CD14-positive monocyte (primary cell): ENCODE measurements around the gene METTL25. TPM values are rescaled to one million over a fixed set of nuclear protein-coding genes. Genes with fewer than 3 reads are reported as not detected.
A peak's percentile ranks its signal among the peaks of the same experiment; 100 is the strongest.

Experiments used
- DNase-seq, 3 donors: peaks; one replicate each; pipeline ENCODE4 v3.0.0-alpha.2; 2011 to 2022
- H2AFZ ChIP-seq: 2 replicates; pipeline ENCODE4 v1.6.0; 2012; ENCODE audit warnings: mild to moderate bottlenecking, low read depth, low read length, inconsistent platforms; ENCODE audit not compliant: insufficient read depth, poor library complexity, severe bottlenecking
- H3K27ac ChIP-seq, 2 donors: 1 replicate in 1 of 2; 2 replicates in 1 of 2; pipeline ENCODE4 v1.5.1; 2012 to 2013; ENCODE audit warnings: low read length in 2 of 2, control low read depth in 1 of 2, inconsistent platforms in 1 of 2, low read depth in 1 of 2, mild to moderate bottlenecking in 1 of 2
- H3K27me3 ChIP-seq, 2 donors: one replicate each; pipeline versions ENCODE4 v1.6.0 to v1.6.1; 2011 to 2013; ENCODE audit warnings: low read length in 2 of 2; ENCODE audit not compliant: control insufficient read depth in 2 of 2, insufficient read depth in 2 of 2
- H3K36me3 ChIP-seq, 2 donors: replicated peaks in 1 of 2; 1 replicate in 1 of 2; 2 replicates in 1 of 2; pipeline versions ENCODE4 v1.5.1 to v1.6.1; 2012 to 2013; ENCODE audit warnings: low read length in 2 of 2, control low read depth in 1 of 2, inconsistent platforms in 1 of 2, mild to moderate bottlenecking in 1 of 2; ENCODE audit not compliant: insufficient read depth in 2 of 2, control insufficient read depth in 1 of 2
- H3K4me1 ChIP-seq, 2 donors: 1 replicate in 1 of 2; 2 replicates in 1 of 2; pipeline versions ENCODE4 v1.5.1 to v1.6.1; 2012 to 2013; ENCODE audit warnings: low read length in 2 of 2, control low read depth in 1 of 2, inconsistent platforms in 1 of 2, mild to moderate bottlenecking in 1 of 2, moderate library complexity in 1 of 2; ENCODE audit not compliant: insufficient read depth in 2 of 2, control insufficient read depth in 1 of 2
- H3K4me2 ChIP-seq: replicated peaks from 2 replicates; pipeline ENCODE3; 2012; ENCODE audit warnings: low read length, moderate library complexity, mild to moderate bottlenecking; ENCODE audit not compliant: poor library complexity, severe bottlenecking; ENCODE audit errors: extremely low read depth
- H3K4me3 ChIP-seq, 3 experiments: fragments of 200-600 bp in 1 of 3; sonication (generic) in 1 of 3; replicated peaks in 1 of 3; 1 replicate in 2 of 3; 2 replicates in 1 of 3; pipeline ENCODE4 v1.5.1; 2011 to 2013; ENCODE audit warnings: low read length in 3 of 3, mild to moderate bottlenecking in 3 of 3, control low read depth in 2 of 3, low read depth in 2 of 3, inconsistent platforms in 1 of 3, moderate library complexity in 1 of 3
- H3K79me2 ChIP-seq: 2 replicates; pipeline ENCODE4 v1.6.0; 2012; ENCODE audit warnings: mild to moderate bottlenecking, control low read depth, inconsistent platforms, low read length, moderate library complexity; ENCODE audit not compliant: insufficient read depth
- H3K9ac ChIP-seq: 2 replicates; pipeline ENCODE4 v1.6.0; 2017; ENCODE audit warnings: low read length, mild to moderate bottlenecking; ENCODE audit not compliant: insufficient read depth, poor library complexity, severe bottlenecking
- H3K9me3 ChIP-seq, 2 donors: replicated peaks in 1 of 2; 1 replicate in 1 of 2; 2 replicates in 1 of 2; pipeline versions ENCODE4 v1.5.1 to v1.6.1; 2012 to 2013; ENCODE audit warnings: low read length in 2 of 2, control low read depth in 1 of 2; ENCODE audit not compliant: control insufficient read depth in 1 of 2, insufficient read depth in 1 of 2
- H4K20me1 ChIP-seq: 2 replicates; pipeline ENCODE4 v1.6.0; 2012; ENCODE audit warnings: mild to moderate bottlenecking, low read length, control low read depth, moderate library complexity; ENCODE audit not compliant: insufficient read depth
- H3K27ac Mint-ChIP-seq, 7 donors: one replicate each; pipeline ENCODE4 v1.8.0; 2020; ENCODE audit warnings: mild to moderate bottlenecking in 7 of 7, mixed read lengths in 7 of 7, moderate library complexity in 6 of 7, inconsistent platforms in 2 of 7
- H3K27me3 Mint-ChIP-seq, 3 donors: one replicate each; pipeline ENCODE4 v1.8.0; 2021 to 2022; ENCODE audit warnings: low read depth in 3 of 3, mild to moderate bottlenecking in 3 of 3, mixed read lengths in 3 of 3, moderate library complexity in 3 of 3, inconsistent platforms in 1 of 3
- H3K36me3 Mint-ChIP-seq, 2 donors: one replicate each; pipeline ENCODE4 v1.8.0; 2020; ENCODE audit warnings: mixed read lengths in 2 of 2, inconsistent platforms in 1 of 2, mild to moderate bottlenecking in 1 of 2
- H3K4me1 Mint-ChIP-seq: one replicate; pipeline ENCODE4 v1.8.0; 2020; ENCODE audit warnings: mild to moderate bottlenecking, mixed read lengths
- H3K4me3 Mint-ChIP-seq, 2 donors: one replicate each; pipeline ENCODE4 v1.8.0; 2020; ENCODE audit warnings: mild to moderate bottlenecking in 2 of 2, mixed read lengths in 2 of 2, moderate library complexity in 1 of 2
- H3K9me3 Mint-ChIP-seq, 7 donors: one replicate each; pipeline ENCODE4 v1.8.0; 2020 to 2022; ENCODE audit warnings: mixed read lengths in 7 of 7, mild to moderate bottlenecking in 6 of 7, moderate library complexity in 6 of 7, inconsistent platforms in 2 of 7
- WGBS: methylation state at CpG from one replicate; pipeline ENCODE4 v1.1.5; 2013; ENCODE audit warnings: missing lambda C conversion rate; ENCODE audit not compliant: insufficient coverage; 5-methylcytosine and 5-hydroxymethylcytosine counted together
- intact Hi-C, 2 donors: fragments of 100-400 bp; cut with micrococcal nuclease; formaldehyde crosslinking; loops; one replicate each; pipeline versions ENCODE4 v1.15.0 to v1.15.1; 2023
- polyA plus RNA-seq, 3 donors: library from polyadenylated mRNA; depleted of rRNA in 1 of 3; unstranded in 2 of 3; stranded (reverse) in 1 of 3; fragments of 300-500 nt in 2 of 3; fragments of >200 nt in 1 of 3; fragmentation: Illumina TruSeq in 2 of 3; gene quantifications; 1 replicate in 2 of 3; 2 replicates in 1 of 3; pipeline ENCODE4 v1.2.3, GENCODE V29; 2012 to 2021
- TF ChIP-seq, protein P1 (sequence below): fragments of 200-600 bp; IDR thresholded peaks from one replicate; pipeline ENCODE4 v1.8.0; 2022; ENCODE audit warnings: antibody characterized with exemption, mild to moderate bottlenecking

METTL25 gene
- polyA plus RNA-seq, 3 donors, result 7.0 to 12.2 (median 8.1) TPM

DNA sequence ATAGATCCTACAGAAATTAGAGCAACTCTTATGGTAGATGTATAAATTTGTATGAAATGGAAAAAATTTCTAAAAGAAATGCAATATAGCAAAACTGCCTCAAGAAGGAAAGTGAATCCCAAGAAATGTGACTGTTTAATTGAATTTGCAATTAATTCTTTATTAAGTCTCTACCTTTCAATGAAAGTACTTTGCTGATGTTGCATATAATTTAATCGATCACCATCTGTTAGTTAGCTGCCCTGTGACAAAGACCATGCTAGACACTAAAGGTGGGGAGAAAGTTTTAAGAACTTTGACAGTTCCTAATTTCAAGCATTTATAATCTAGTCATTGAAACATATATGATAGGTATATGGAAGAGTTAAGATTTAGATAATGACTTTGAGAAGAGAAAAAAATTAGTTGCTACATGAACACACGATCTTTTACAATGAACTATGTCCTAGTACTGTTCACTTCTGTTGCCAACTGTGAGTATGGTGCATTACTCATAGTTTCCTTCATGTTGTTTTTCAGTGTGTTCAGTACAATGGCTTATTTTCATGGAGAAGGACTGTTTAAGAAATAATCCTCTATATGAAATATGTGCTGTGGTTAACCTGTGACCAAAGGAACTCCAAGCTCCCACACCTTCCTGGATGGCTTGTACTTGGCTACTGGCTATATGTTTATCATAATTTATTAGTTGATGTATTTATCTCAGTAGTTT lies 128.4 kb downstream of the METTL25 start:
- no peak overlapping the region for H3K4me3 Mint-ChIP-seq
- H3K79me2 ChIP-seq, result no peaks in the 10 kb centered on the region
- no peak overlapping the region for H3K4me2 ChIP-seq
- no peaks in the 10 kb centered on the region for H3K27me3 Mint-ChIP-seq
- no peak overlapping the region for H3K4me3 ChIP-seq
- no peak overlapping the region for H3K9ac ChIP-seq
- H4K20me1 ChIP-seq, result no peaks in the 10 kb centered on the region
- no peaks in the 10 kb centered on the region for H3K36me3 ChIP-seq
- H3K27ac ChIP-seq, result no peak overlapping the region
- DNase-seq, result no peak
- H2AFZ ChIP-seq, result no peak overlapping the region
- H3K27me3 ChIP-seq, result no peaks in the 10 kb centered on the region
- TF ChIP-seq, protein P1, sequence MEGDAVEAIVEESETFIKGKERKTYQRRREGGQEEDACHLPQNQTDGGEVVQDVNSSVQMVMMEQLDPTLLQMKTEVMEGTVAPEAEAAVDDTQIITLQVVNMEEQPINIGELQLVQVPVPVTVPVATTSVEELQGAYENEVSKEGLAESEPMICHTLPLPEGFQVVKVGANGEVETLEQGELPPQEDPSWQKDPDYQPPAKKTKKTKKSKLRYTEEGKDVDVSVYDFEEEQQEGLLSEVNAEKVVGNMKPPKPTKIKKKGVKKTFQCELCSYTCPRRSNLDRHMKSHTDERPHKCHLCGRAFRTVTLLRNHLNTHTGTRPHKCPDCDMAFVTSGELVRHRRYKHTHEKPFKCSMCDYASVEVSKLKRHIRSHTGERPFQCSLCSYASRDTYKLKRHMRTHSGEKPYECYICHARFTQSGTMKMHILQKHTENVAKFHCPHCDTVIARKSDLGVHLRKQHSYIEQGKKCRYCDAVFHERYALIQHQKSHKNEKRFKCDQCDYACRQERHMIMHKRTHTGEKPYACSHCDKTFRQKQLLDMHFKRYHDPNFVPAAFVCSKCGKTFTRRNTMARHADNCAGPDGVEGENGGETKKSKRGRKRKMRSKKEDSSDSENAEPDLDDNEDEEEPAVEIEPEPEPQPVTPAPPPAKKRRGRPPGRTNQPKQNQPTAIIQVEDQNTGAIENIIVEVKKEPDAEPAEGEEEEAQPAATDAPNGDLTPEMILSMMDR, result no peak
- no peak overlapping the region for H3K27ac Mint-ChIP-seq
- no peaks in the 10 kb centered on the region for H3K36me3 Mint-ChIP-seq
- H3K9me3 Mint-ChIP-seq, result peaks cover 0 to 7% (median 6%) of the 10 kb centered on the region in 7 donors
- intact Hi-C loops, result no loop called here
- no CpG with 5 or more reads among the region's 2 CpGs for WGBS
- H3K4me1 Mint-ChIP-seq, result no peaks in the 10 kb centered on the region
- H3K4me1 ChIP-seq, result no peaks in the 10 kb centered on the region
- no peaks in the 10 kb centered on the region for H3K9me3 ChIP-seq

DNA sequence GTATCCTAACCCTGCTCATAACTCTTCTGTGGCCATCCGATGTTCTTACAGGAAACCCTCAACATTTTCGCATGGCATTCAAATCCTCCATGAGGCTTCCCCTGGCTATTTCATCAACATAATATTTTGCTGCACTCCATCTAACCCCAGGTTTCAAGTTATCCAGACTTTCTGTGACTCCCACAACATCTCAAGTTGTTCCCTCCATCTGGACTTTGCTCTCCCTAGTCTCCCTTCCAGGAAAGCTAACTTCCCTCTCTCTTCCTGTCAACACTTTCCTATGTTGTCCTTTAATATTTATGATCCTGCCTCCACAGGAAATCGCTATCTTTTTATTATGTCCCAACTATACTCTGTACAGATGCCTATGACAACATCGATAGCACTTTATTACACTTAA lies 146.1 kb downstream of the METTL25 start:
- no peak for DNase-seq
- no peak overlapping the region for H3K4me2 ChIP-seq
- no peak overlapping the region for H3K4me3 ChIP-seq
- H3K9me3 ChIP-seq, result no peaks in the 10 kb centered on the region
- TF ChIP-seq, protein P1, result no peak
- Mint-ChIP-seq H3K4me1 (peaks cover 3% of the 10 kb centered on the region), H3K9me3 (peaks cover 0 to 5% (median 2%) of the 10 kb centered on the region in 7 donors), H3K27ac (peak overlapping the region in 1 of 7 donors; percentile 10), H3K27me3 (peaks cover 0 to under 1% (median 0%) of the 10 kb centered on the region in 3 donors), H3K36me3 (no peaks in the 10 kb centered on the region), H3K4me3 (no peak overlapping the region)
- no peaks in the 10 kb centered on the region for H4K20me1 ChIP-seq
- H3K9ac ChIP-seq, result no peak overlapping the region
- H3K27me3 ChIP-seq, result no peaks in the 10 kb centered on the region
- intact Hi-C loops, result no loop called here
- no peaks in the 10 kb centered on the region for H3K4me1 ChIP-seq
- 45% methylated on average over 3 of the region's 4 CpGs for WGBS
- H2AFZ ChIP-seq, result no peak overlapping the region
- H3K79me2 ChIP-seq, result no peaks in the 10 kb centered on the region
- no peaks in the 10 kb centered on the region for H3K36me3 ChIP-seq
- H3K27ac ChIP-seq, result no peak overlapping the region
